GM19025 (cell line): ENCODE results near the gene RCSD1.
"Not testable (repeated sequence)": the region's sequence is repeated elsewhere in the genome, so short reads cannot be mapped to it uniquely, and the experiment has no call there.

Source experiments
- ATAC-seq: cut with Tn5 transposase; IDR thresholded peaks from one replicate; pipeline ENCODE4 v1.9.1; 2021; ENCODE audit warnings: mild to moderate bottlenecking, low read depth, moderate library complexity; ENCODE audit not compliant: unreplicated experiment

Gene RCSD1, protein sequence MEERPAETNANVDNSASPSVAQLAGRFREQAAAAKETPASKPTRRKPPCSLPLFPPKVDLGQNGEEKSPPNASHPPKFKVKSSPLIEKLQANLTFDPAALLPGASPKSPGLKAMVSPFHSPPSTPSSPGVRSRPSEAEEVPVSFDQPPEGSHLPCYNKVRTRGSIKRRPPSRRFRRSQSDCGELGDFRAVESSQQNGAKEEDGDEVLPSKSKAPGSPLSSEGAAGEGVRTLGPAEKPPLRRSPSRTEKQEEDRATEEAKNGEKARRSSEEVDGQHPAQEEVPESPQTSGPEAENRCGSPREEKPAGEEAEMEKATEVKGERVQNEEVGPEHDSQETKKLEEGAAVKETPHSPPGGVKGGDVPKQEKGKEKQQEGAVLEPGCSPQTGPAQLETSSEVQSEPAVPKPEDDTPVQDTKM

DNA sequence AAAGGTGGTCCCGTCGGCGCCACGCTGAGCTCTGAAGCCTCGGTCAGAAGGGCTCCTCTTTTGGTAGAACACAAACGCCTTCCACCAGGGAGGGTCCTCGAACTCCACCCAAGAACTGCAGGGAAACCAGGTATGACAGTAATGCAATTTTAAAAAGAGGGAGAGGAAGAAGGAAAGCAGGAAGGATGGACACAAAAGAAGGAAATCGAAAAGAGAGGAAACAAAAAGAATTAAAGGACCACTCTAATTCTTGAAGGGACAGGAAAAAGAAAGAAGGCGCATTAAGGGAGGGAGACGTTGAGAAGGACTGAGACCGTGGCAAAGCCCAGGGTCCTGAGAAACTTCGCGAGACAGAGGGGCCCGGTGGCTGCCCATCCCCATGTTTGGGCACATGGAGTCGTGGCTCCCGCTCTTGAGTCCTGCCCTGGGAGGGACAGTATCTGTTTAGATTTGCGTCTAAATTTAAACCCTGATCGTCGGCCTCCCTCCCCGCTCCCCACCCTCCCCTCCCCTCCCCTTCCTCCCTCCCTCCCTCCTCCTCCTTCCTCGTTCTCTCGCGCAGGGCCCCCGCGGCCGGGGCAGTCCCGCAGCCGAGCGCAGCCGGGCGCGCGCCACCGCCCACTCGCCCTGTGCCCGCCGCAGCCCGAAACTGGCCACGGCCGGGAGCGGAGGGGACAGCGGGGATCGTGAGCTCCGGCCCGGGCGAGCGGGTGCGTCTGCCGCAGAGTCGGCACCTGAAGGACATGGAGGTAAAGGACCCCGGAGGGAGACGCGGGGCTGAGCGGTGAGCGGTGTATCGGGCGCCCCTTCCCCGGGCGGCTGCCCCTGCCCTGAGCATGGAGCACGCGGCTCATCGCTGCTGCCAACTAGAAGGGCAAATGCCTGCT, at the start of gene RCSD1:
Gene RCSD1 (plus strand): TSS at position 552 of the 887 bp plus-strand sequence. CDS start 192 bp downstream, at position 744.
- ATAC-seq: no peak

DNA sequence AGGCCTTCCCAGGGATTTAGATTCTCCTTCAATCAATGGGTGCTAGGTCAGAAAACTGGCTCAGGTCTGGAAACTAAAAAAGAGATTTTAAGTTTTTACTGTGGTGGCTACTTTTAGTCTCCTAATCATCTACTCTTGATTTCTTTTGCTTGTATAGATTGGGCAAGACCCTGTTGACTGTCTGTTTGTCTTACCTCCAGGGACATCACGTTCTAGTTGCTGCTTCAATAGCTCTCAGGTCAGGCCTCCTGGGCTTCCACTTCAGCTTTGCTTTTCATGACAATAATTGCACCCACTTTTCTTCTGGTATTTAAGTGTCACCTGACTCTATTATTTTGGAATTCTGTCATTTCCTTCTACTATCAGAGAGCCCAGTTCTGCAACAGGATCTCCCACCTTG, 48.0 kb upstream of the RCSD1 start:
- no peak for ATAC-seq

DNA sequence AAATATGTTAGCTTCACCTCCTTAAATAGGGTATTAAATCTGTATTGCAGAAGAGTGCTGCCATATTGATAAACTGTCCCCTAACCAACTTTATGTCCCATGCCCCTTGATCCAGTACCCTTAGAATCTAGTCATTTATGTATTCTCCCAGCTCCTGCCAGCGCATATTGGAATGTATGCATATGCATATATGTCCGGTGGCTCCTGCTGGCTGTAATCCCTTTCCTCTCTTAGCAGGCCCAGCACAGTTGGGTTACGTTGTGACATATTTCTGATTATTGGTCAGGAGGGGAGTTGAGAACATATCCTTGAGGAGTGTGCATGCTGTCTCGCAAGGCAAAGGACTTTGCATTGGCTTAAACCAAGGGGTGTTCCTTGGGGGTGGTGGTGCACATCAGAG, 47.3 kb upstream of the RCSD1 start:
- no peak for ATAC-seq

DNA sequence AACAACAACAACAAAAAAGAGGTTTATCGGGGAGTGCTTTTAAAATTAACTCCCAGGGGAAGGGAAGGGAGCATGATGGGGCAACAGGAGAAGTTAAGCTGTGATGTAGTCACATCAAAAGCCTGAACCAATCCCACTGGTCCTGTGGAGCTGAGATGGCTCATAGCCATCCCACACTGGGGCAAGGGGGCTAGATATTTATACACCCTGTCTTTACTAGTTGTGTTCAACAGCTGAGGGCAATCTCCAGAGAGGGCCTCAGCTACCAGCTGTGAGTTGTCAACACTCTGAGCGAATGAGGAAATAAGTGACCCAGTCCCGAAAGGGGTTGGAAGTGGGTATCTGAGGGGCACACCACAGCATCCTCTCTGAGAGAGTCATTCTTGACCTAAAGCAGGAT, 45.5 kb upstream of the RCSD1 start:
- no peak for ATAC-seq

DNA sequence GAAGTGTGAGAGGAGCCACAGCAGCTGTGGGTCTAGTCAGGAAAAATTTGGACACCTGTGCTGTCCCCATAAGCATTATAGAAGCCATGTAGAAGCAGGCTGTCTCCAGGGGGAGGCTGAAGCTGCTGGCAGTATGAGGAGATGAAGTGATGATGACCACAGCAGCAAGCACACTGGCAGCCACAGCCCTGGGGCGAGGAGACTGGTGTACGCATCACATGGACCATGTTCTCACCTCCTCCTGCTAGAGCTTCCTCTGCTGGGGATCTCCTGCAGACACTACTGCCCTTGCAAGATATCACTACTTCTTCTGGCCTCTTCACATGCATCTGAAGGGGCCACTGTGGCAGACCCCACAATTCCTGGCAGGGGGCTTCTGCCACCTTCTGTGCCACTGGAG, 42.7 kb upstream of the RCSD1 start:
- no peak for ATAC-seq

DNA sequence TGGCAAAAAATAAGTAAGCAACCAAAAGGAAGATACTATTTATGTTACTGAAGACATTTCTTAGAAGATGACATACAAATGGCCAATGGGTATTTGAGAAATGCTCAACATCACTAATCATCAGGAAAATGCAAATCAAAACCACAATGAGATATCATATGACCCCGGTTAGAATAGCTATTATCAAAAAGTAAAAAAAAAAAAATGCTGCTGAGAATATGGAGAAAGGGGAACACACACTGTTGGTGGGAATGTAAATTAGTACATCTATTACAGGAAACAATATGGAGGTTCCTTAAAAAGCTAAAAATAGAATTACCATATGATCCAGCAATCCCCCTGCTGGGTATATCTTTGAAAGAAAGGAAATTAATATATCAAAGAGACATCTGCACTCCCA, 42.2 kb upstream of the RCSD1 start:
- no peak for ATAC-seq

DNA sequence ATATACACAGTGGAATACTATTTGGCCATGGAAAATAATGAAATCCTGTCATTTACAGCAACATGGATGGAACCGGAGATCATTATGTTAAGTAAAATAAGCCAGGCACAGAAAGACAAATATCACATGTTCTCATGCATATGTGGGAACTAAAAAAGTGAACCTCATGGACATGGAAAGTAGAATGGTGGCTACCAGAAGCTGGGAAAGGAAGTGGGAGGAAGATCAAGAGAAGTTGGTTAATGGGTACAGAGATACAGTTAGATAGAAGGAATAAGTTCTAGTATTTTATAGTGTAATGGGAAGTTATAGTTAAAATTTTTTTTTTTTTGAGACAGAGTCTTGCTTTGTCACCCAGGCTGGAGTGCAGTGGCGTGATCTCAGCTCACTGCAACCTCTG, 41.7 kb upstream of the RCSD1 start:
- ATAC-seq: no peak

DNA sequence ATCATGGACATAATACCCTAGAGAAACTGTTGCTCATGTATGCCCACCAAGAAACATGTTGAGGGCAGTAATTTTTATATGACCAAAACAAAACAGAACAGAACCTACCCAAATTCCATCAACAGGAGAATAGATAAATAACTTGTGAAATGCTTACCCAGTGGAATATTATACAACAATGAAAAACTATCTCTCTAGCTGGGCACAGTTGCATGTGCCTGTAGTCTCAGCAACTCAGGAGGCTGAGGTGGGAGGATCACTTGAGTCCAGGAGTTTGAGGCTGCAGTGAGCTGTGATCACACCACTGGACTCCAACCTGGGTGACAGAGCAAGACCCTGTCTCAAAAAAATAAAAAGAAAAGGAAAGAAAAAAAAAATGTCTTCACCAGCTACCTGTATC, 37.6 kb upstream of the RCSD1 start:
- no peak for ATAC-seq

DNA sequence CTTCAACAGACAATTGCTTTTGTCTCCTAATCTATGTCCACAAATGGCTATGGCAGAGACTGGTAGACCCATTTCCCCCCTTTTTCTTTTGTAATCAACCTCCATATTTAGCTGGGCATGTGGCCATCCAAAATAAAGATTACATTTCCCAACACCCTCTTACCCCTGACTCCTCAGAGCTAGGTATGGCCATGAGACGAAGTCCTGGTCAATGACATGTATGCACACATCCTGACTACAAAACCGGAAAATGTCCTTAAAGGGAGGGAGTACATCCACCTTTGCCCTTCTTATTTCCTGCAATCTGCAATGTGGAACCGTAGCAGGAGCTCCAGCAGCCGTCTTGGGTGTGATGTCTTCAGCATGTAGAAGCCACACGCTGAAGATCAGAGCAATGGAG, 36.2 kb upstream of the RCSD1 start:
- ATAC-seq: no peak

DNA sequence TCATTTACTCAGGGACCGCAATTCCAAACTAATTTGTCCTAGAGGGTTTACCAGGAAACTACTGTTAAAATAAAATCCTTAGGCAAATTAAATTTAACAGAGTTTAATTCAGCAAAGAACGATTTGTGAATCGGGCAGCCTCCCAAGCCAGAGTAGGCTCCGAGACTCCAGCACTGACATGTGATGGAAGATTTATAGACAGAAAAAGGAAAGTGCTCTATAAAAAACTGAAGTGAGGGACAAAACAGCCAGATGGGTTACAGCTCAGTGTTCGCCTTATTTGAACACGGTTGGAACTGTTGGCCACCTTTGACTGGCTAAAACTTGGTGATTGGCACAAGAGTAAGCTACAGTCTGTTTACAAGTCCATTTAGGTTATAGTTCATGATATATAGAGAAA, 35.2 kb upstream of the RCSD1 start:
- ATAC-seq: no peak

DNA sequence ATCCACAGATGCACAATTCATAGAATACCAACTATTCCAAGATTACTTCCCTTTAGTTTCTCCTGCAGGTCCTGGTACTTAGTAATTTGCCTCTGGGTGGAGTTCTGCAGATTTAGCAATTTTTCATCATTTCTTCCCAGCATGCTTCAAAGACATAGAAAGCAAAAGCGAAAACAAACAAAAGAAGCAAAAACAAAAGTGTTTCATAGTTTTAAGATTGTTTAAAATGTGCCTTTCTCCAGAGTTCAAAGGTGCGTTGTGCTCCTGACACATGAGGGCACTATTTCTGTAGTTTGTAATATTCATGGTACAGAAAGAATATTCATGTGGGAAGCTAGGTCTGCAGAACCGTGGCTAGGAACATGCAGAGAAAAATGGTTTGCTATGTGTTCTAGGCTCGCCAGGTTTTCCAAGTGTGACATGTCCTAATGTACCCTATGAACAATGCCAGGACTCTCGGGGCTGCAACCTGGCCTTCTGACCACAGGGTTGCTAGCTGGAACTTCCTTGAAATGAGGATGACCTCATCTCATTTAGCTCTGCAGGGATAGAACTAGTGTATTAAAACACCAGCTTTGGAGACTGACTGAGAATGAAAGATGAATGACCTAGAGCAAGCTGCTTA, 30.0 kb upstream of the RCSD1 start:
- no peak for ATAC-seq

DNA sequence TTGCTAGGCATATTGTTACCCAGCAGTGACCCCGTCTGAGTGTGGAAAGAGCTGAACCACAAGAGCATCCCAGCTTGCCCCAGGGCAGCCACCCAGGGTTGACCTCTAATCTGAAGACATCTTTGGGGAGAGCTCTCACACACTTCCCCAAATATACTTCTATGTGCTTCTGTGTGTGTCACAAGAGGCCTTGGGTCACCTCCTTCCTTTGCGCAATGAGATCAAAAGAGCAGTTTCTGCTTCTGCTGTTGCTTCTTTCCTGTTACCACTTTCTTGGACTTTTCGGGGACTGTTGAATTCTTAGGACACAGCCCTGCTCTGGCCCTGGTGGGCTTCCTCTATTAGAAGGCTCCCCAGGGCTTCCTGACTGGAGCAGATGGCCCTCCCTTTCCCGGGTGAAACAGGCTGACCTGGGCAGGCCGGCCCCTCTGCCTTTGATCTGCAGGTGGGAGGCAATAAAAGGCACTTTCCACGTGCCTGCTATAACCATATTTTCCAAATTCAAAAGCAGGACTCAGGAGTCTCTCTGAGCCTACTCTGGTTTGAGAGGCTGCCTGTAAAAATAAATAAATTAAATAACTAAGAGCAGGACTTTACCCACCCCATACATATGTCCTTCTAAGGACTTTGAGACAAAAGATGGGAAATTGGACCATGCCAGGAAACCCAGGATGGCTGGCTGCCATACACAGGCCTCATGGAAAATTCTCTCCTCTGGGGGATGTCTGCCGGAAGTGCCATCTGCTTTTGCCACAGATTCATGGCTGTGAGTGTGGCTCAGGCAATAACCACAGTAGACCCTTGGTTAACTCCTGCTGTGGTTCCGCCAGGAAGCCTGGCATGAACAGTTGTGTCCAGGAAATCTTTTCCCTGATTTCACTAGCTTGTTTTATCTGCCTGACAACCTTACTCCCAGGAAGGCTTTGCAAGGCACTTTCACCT, 28.3 kb upstream of the RCSD1 start:
- no peak for ATAC-seq

DNA sequence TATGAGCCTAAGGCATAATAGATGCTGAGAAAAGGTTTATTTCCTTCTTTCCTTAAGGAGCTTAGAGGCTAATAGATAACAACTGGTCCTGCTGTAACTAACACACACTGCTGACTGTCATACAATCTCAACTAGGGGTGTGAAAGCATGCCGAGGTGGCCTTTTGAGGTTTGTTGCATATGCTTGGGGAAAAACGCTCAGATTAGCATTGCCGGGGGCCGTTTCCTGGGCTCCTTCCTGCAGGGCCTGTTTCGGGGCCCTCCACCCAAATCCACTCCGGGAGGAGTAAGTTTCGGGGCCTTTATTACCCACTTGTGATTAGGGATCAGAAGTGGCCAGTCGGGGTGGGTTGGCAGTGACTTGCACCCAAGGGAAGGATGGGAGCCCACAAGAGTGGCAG, 27.2 kb upstream of the RCSD1 start:
- no peak for ATAC-seq

DNA sequence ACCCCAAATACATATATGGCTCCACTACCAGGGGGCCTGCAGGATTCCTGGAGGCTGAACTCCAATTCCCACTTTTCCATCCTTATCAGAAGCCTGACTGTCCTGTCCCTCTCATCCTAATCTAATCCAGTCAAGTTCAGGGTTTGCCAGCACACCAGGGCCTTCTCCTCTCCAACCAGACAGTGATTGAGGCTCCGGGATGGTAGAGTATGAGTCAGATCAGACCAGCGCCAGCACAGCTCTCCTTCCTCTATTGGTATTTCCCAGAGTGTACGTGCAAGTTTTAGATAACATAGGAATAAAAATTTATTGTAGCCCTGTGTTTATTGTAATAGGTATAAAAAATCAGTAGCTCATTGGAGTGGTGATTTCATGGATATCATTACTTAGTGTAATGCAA, 24.5 kb upstream of the RCSD1 start:
- ATAC-seq: no peak

DNA sequence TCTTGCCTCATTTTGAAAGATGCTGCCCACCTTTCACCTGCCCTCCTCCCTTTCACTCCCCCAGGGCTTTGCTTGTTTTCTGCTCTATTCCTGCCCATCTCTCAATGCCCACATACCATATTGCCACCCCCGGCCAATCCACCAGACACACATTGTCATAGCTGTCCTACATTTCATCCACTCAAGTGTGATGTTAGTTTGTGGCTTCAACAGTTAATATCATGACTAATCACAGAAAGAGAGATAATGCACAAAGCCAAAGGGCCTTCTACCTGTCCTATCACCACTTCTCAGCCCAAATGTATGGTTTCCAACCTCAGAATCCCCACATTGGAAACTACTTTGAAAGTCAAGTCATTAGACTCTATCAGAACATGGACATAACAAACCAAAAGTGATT, 18.0 kb upstream of the RCSD1 start:
- ATAC-seq: no peak

DNA sequence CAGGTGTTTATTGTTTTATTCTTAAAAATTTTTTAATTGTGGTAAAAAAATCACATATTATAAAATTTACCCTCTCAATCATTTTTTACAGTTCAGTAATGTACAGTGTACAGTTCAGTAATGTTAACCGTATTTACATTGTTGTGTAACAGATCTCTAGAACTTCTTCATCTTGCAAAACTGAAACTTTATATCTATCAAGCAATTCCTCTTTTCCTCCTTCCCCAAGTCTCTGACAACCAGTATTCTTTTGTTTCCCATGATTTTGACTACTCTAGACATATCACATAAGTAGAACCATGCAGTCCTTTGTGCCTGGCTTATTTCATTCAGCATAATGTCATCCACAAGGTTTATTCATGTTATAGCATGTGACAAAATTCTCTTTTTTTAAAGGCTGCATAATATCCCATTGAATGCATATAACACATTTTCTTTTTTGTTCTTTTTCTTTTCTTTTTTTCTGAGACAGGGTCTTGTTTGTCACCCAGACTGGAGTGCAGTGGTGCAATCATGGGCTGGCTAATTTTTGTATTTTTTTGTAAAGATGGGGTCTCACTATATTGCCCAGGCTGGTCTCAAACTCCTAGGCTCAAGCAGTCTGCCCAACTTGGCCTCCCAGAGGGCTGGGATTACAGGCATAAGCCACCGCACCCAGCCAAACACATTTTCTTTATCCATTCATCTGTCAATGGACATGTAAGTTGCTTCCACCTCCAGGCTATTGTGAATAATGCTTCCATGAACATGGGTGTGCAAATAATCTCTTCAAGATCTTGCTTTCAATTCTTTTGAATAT, 17.2 kb upstream of the RCSD1 start:
- no peak for ATAC-seq

DNA sequence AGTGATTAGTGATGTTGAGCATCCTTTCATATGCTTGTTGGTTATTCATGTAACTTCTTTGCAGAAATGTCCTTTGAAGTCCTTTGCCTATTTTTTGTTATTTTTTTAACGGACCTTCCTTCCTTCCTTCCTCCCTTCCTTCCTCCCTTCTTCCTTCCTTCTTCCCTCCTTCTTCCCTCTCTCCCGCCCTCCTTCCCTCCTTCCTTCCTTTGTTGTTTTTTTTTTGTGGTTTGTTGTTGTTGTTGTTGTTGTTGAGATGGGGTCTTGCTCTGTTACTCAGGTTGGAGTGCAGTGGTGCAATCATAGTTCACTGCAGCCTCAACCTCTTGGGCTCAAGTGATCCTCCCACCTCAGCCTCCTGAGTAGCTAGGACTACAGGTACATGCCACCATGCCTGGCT, 16.0 kb upstream of the RCSD1 start:
- not testable (repeated sequence) for ATAC-seq

DNA sequence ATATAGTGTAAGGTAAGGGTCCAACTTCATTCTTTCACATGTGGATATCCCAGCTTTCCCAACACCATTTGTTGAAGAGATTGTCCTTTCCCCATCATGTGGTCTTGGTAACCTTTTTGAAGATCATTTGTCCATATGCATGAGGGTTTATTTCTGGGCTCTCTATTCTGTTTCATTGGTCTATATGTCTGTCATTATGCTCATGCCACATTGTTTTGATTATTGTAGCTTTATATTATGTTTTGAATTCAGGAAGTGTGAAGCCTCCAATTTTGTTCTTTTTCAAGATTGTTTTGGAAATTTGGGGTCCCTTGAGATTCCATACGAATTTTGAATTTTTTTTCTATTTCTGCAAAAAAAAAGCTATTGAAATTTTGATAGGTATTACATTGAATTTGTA, 15.2 kb upstream of the RCSD1 start:
- ATAC-seq: no peak

DNA sequence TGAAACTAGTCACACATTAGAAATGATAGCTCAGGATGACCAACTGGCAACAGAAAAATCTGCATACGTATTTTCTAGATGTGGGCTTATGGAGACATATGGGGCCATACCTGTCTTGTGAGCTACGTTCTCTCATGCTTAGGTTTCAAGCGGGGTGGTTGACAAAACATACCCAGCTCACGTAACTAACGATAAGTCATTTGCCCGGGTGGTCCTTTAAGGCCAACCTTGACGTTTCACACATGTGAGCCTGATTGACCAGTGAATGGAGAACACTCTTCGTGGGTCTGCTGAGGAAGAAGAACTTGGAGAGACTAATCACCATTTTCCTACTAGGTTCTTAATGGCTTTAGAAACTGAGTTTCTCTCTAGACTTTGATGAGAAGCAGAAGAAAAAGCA, 13.5 kb upstream of the RCSD1 start:
- ATAC-seq: no peak
